Measurements from ENCODE around the gene RYR1. TPM values are rescaled to one million over a fixed set of nuclear protein-coding genes. Genes with fewer than 3 reads are reported as not detected.
A peak's percentile ranks its signal among the peaks of the same experiment; 100 is the strongest.
"Not testable (repeated sequence)": the region's sequence is repeated elsewhere in the genome, so short reads cannot be mapped to it uniquely, and the experiment has no call there.

The RYR1 gene
- total RNA-seq, 8 experiments from 2014 or later: 1.4 to 4.7 (median 1.8) TPM

- Histone ChIP-seq H3K27ac (no peak overlapping the region), H3K4me3 (no peak overlapping the region), H3K4me1 (replicated peaks in 1 of 2) (no peaks in the 10 kb centered on the region)
- 0 to 100% (median 50%) methylated on average over 1 to 3 of the region's 4 CpGs; no CpG with 5 or more reads in 3 of the 10 experiments for WGBS, 10 experiments
- peak in 1 of 8 experiments; percentile 72 for ATAC-seq (replicated peaks in 6 of 8)
- in situ Hi-C loops (cut with MboI; ENCODE audit: low pct_unique_long_range_greater_than_20kb in 2 of 9, low sequenced_read_pairs in 9 of 9, unreplicated experiment in 9 of 9): no loop called here
Observed at GRCh38 chr19:38455031-38455430, 21.5 kb downstream of the RYR1 start.

DNA sequence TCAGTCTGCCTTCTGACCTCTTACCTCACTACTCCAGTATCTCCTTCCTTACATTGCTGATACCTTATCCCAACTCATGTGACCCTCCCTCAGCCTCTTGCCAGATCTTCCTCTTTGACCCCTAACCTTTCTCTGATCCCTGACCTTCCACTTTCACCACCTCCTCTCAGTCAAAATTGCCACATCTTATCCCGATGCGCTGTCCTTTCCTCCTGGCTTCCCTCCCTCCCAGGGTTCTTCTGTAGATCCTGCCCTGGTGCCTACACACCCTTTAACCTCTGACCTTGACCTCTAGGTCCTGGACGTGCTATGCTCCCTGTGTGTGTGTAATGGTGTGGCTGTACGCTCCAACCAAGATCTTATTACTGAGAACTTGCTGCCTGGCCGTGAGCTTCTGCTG, 23.7 kb downstream of the RYR1 start:
- Histone ChIP-seq H3K4me1 (replicated peaks in 1 of 2) (no peaks in the 10 kb centered on the region), H3K27ac (no peak overlapping the region), H3K4me3 (no peak overlapping the region)
- ATAC-seq (replicated peaks in 6 of 8): no peak
- WGBS, 10 experiments: 7 to 92% (median 68%) methylated on average over 1 to 4 of the region's 5 CpGs; no CpG with 5 or more reads in 2 of the 10 experiments
- in situ Hi-C loops (cut with MboI; ENCODE audit: low pct_unique_long_range_greater_than_20kb in 2 of 9, low sequenced_read_pairs in 9 of 9, unreplicated experiment in 9 of 9): no loop called here

DNA sequence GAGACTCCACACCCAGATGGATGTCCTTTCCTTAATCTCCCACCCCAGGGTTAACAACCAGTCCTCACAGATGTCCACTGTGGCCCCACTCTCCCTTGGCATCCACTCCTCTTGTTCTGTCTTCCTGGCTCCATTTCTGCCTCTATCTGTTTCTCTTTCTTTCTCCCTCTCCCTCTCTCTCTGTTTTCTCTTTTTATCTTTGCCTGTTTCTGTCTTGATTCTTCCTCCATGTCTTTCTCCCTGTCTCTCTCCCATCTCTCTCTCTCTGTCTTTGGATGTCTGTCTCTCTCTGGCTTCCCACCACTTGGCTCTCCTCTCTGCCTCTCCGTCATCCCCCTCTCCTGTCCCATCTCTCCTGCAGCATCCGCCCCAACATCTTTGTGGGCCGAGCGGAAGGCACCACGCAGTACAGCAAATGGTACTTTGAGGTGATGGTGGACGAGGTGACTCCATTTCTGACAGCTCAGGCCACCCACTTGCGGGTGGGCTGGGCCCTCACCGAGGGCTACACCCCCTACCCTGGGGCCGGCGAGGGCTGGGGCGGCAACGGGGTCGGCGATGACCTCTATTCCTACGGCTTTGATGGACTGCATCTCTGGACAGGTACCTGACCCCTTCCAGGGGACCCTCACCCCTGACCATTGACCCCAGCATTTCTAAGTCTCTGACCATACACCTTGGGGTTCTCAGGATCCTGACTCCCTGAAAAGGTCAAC, 24.4 kb downstream of the RYR1 start:
- Histone ChIP-seq H3K27ac (no peak overlapping the region), H3K4me3 (no peak overlapping the region), H3K4me1 (replicated peaks in 1 of 2) (no peaks in the 10 kb centered on the region)
- 43 to 100% (median 84%) methylated on average over 1 to 7 of the region's 15 CpGs; no CpG with 5 or more reads in 3 of the 10 experiments for WGBS, 10 experiments
- in situ Hi-C loops (cut with MboI; ENCODE audit: low pct_unique_long_range_greater_than_20kb in 2 of 9, low sequenced_read_pairs in 9 of 9, unreplicated experiment in 9 of 9): no loop called here
- ATAC-seq (replicated peaks in 6 of 8): no peak

- in situ Hi-C loops (cut with MboI; ENCODE audit: low pct_unique_long_range_greater_than_20kb in 2 of 9, low sequenced_read_pairs in 9 of 9, unreplicated experiment in 9 of 9): no loop called here
- H3K4me1 ChIP-seq (replicated peaks in 1 of 2): no peaks in the 10 kb centered on the region
- WGBS, 10 experiments: 67 to 93% (median 71%) methylated on average over 1 to 3 of the region's 13 CpGs; no CpG with 5 or more reads in 7 of the 10 experiments
- H3K4me3 ChIP-seq: no peak overlapping the region
- ATAC-seq (replicated peaks in 6 of 8): no peak
- H3K27ac ChIP-seq: no peak overlapping the region
Observed at GRCh38 chr19:38458991-38459390, 25.5 kb downstream of the RYR1 start.

DNA sequence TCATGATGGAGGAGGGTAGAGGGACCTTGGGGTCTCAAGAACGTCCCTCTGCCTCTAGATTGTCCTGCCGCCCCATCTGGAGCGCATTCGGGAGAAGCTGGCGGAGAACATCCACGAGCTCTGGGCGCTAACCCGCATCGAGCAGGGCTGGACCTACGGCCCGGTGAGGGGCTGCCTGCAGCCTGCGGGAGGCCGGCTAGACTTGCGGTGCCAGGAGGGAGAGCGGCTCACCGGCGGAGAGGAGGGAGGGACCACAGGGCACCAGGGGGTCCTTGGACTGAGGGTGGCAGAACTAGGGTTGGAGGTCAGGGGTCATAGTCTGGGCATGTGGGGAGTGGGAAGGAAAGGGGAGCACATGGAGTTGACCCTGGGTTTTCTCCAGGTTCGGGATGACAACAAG, 29.9 kb downstream of the RYR1 start:
- no peak overlapping the region for H3K4me3 ChIP-seq
- WGBS, 10 experiments: 60% methylated on average over 1 of the region's 18 CpGs; no CpG with 5 or more reads in 9 of the 10 experiments
- H3K4me1 ChIP-seq (replicated peaks in 1 of 2): no peaks in the 10 kb centered on the region
- no peak for ATAC-seq (replicated peaks in 6 of 8)
- in situ Hi-C loops (cut with MboI; ENCODE audit: low pct_unique_long_range_greater_than_20kb in 2 of 9, low sequenced_read_pairs in 9 of 9, unreplicated experiment in 9 of 9): no loop called here
- no peak overlapping the region for H3K27ac ChIP-seq

DNA sequence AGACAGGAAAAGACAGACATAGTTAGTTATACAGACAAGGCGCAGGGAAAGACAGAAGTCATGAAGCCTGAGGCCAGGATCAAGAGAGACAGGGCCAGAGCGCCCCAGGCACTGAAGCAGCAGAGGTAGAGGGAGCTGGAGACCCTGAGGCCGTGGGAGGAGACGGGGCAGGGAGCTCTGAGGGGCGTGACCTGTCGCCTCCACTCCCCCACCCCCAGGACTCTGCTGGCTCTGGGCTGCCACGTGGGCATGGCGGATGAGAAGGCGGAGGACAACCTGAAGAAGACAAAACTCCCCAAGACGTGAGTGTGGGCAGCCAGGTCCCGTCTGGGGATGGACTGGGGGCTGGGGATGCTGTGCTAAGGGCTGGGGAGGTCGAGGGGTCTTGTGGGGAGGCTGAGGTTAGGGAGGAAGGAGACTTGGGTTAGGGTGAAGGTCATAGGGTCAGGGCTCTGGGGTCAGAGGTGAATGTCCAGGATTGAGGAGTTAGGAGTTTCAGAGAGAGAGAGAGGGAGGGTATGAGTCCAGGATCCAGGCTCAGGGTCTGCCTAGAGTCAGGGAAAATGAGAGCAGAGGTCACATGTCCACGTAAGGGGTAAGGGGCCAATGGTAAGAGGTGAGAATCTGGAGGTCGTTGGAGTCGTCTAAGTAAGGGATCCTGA, 31.1 kb downstream of the RYR1 start:
- Histone ChIP-seq H3K27ac (no peak overlapping the region), H3K4me3 (no peak overlapping the region), H3K4me1 (replicated peaks in 1 of 2) (no peaks in the 10 kb centered on the region)
- ATAC-seq (replicated peaks in 6 of 8): peak in 2 of 8 experiments; percentile 14 to 23
- 21 to 83% (median 65%) methylated on average over 2 to 7 of the region's 15 CpGs; no CpG with 5 or more reads in 1 of the 10 experiments for WGBS, 10 experiments
- in situ Hi-C loops (cut with MboI; ENCODE audit: low pct_unique_long_range_greater_than_20kb in 2 of 9, low sequenced_read_pairs in 9 of 9, unreplicated experiment in 9 of 9): no loop called here

- in situ Hi-C loops (cut with MboI; ENCODE audit: low pct_unique_long_range_greater_than_20kb in 2 of 9, low sequenced_read_pairs in 9 of 9, unreplicated experiment in 9 of 9): no loop called here
- no peak for ATAC-seq (replicated peaks in 6 of 8)
- no peaks in the 10 kb centered on the region for H3K4me1 ChIP-seq (replicated peaks in 1 of 2)
- no peak overlapping the region for H3K4me3 ChIP-seq
- WGBS, 10 experiments: 60 to 100% (median 94%) methylated on average over 1 to 5 of the region's 26 CpGs; no CpG with 5 or more reads in 6 of the 10 experiments
- no peak overlapping the region for H3K27ac ChIP-seq
Observed at GRCh38 chr19:38466050-38466449, 32.6 kb downstream of the RYR1 start.

- no peak for ATAC-seq (replicated peaks in 6 of 8)
Observed at GRCh38 chr19:38467541-38468525, 34.3 kb downstream of the RYR1 start.

GRCh38 chr19:38469151-38469550, 35.7 kb downstream of the RYR1 start:
- ATAC-seq (replicated peaks in 6 of 8): no peak
- no peak overlapping the region for H3K27ac ChIP-seq
- WGBS, 10 experiments: 0 to 100% (median 0%) methylated on average over 1 to 2 of the region's 5 CpGs; no CpG with 5 or more reads in 7 of the 10 experiments
- H3K4me3 ChIP-seq: no peak overlapping the region
- H3K4me1 ChIP-seq (replicated peaks in 1 of 2): no peaks in the 10 kb centered on the region
- in situ Hi-C loops (cut with MboI; ENCODE audit: low pct_unique_long_range_greater_than_20kb in 2 of 9, low sequenced_read_pairs in 9 of 9, unreplicated experiment in 9 of 9): no loop called here

More at GRCh38 chr19:38467541-38468525, 34.3 kb downstream of the RYR1 start:
- in situ Hi-C loops (cut with MboI; ENCODE audit: low pct_unique_long_range_greater_than_20kb in 2 of 9, low sequenced_read_pairs in 9 of 9, unreplicated experiment in 9 of 9): no loop called here
- Histone ChIP-seq H3K4me3 (no peak overlapping the region), H3K27ac (no peak overlapping the region), H3K4me1 (replicated peaks in 1 of 2) (no peaks in the 10 kb centered on the region)
- WGBS, 10 experiments: 0 to 100% (median 87%) methylated on average over 1 to 13 of the region's 17 CpGs; no CpG with 5 or more reads in 2 of the 10 experiments

DNA sequence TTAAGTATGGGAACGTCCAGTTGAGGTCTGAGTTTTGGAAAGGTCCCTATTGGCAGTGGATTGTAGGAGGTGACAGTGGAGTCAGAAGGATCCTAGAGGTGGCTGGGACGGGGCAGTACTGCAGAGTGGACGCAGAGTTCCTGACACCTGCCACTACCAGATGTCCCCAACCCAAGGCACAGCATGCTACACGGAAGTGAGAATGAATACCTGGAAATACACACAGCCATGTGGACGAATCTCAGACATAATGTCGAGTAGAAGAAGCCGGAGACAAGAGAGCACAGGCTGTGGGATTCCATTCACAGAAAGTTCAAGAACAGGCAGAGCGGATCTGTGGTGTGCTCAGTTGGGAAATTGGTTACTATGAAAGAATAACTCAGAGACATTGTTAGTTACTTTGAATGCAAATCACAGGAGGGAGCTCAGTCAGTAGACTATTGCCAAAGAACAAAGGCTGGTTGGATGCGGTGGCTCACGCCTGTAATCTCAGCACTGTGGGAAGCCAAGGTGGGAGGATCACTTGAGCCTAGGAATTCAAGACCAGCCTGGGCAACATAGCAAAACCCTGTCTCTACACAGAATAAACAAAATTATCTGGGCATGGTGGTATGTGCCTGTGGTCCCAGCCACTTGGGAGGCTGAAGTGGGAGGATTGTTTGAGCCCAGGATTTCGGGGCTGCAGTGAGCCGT, 37.4 kb downstream of the RYR1 start:
- Histone ChIP-seq H3K4me1 (replicated peaks in 1 of 2) (no peaks in the 10 kb centered on the region), H3K27ac (no peak overlapping the region), H3K4me3 (no peak overlapping the region)
- no peak for ATAC-seq (replicated peaks in 6 of 8)
- in situ Hi-C loops (cut with MboI; ENCODE audit: low pct_unique_long_range_greater_than_20kb in 2 of 9, low sequenced_read_pairs in 9 of 9, unreplicated experiment in 9 of 9): no loop called here
- 0 to 100% (median 70%) methylated on average over 1 to 9 of the region's 12 CpGs; no CpG with 5 or more reads in 1 of the 10 experiments for WGBS, 10 experiments

GRCh38 chr19:38472725-38473124, 39.2 kb downstream of the RYR1 start:
- H3K4me1 ChIP-seq (replicated peaks in 1 of 2); in situ Hi-C loops (cut with MboI; ENCODE audit: low pct_unique_long_range_greater_than_20kb in 2 of 9, low sequenced_read_pairs in 9 of 9, unreplicated experiment in 9 of 9); H3K27ac ChIP-seq; ATAC-seq (replicated peaks in 6 of 8); H3K4me3 ChIP-seq: not testable (repeated sequence)
- WGBS, 10 experiments: 58 to 100% (median 90%) methylated on average over 1 to 4 of the region's 4 CpGs; no CpG with 5 or more reads in 3 of the 10 experiments

- no peak for ATAC-seq (replicated peaks in 6 of 8)
- H3K4me1 ChIP-seq (replicated peaks in 1 of 2): no peaks in the 10 kb centered on the region
- H3K4me3 ChIP-seq: no peak overlapping the region
- 57 to 96% (median 84%) methylated on average over 1 to 7 of the region's 21 CpGs; no CpG with 5 or more reads in 6 of the 10 experiments for WGBS, 10 experiments
- H3K27ac ChIP-seq: no peak overlapping the region
- in situ Hi-C loops (cut with MboI; ENCODE audit: low pct_unique_long_range_greater_than_20kb in 2 of 9, low sequenced_read_pairs in 9 of 9, unreplicated experiment in 9 of 9): no loop called here
Observed at GRCh38 chr19:38473201-38473600, 39.7 kb downstream of the RYR1 start.

Measured in motor neuron (in vitro differentiated cells).